ENCODE data around the gene PRH1.

PRH1 gene

GRCh38 chr12:10900972-10901371 is 16.9 kb upstream of the PRH1 start:
- H3K9me3 ChIP-seq (ENCODE audit: insufficient read depth, low read length) = no peaks in the 10 kb centered on the region
- no peak overlapping the region for H3K4me2 ChIP-seq (ENCODE audit: low read length)
- H3K27me3 ChIP-seq (ENCODE audit: low read depth, low read length) = no peaks in the 10 kb centered on the region
- H3K79me2 ChIP-seq (ENCODE audit: low read length) = no peaks in the 10 kb centered on the region
- no peak overlapping the region for H3K9ac ChIP-seq (ENCODE audit: low read length)
- H4K20me1 ChIP-seq (ENCODE audit: insufficient read depth, low read length) = no peaks in the 10 kb centered on the region
- no peak overlapping the region for H3K27ac ChIP-seq (ENCODE audit: low read length)
- H2AFZ ChIP-seq (ENCODE audit: low read depth, low read length) = no peak overlapping the region
- no peaks in the 10 kb centered on the region for H3K4me1 ChIP-seq (ENCODE audit: low read length)
- TF ChIP-seq EZH2phosphoT487 (IDR thresholded peaks at IDR 0.05; ENCODE audit: low read depth) = no peak
- TF ChIP-seq, protein P1, sequence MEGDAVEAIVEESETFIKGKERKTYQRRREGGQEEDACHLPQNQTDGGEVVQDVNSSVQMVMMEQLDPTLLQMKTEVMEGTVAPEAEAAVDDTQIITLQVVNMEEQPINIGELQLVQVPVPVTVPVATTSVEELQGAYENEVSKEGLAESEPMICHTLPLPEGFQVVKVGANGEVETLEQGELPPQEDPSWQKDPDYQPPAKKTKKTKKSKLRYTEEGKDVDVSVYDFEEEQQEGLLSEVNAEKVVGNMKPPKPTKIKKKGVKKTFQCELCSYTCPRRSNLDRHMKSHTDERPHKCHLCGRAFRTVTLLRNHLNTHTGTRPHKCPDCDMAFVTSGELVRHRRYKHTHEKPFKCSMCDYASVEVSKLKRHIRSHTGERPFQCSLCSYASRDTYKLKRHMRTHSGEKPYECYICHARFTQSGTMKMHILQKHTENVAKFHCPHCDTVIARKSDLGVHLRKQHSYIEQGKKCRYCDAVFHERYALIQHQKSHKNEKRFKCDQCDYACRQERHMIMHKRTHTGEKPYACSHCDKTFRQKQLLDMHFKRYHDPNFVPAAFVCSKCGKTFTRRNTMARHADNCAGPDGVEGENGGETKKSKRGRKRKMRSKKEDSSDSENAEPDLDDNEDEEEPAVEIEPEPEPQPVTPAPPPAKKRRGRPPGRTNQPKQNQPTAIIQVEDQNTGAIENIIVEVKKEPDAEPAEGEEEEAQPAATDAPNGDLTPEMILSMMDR (IDR thresholded peaks at IDR 0.05; ENCODE audit: low read depth, low read length) = no peak
- H3K4me3 ChIP-seq (ENCODE audit: low read length) = no peak overlapping the region
- peaks cover 3% of the 10 kb centered on the region for H3K36me3 ChIP-seq (replicated peaks; ENCODE audit: low read depth, low read length)

DNA sequence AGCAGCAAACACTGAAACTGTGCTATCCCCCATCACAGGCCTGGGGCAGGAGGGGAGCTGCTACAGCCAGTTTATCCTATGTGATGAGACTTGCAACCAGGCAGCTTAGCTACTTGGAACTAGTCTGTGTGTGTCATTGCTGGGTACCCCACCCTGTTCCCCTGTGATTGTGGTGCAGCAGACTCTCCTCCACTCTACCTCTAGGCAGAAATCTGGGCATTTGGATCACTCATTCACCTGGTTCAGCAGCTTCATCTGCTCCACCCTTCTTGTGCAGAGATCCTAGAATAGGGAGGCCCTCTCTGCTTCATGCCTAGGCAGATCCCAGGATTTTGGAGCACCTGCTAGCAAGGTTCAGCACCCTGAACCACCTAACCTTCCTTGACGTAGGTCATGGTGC is 16.5 kb upstream of the PRH1 start:
- Histone ChIP-seq H3K9me3 (ENCODE audit: insufficient read depth, low read length) (no peaks in the 10 kb centered on the region), H3K27ac (ENCODE audit: low read length) (no peak overlapping the region), H3K27me3 (ENCODE audit: low read depth, low read length) (no peaks in the 10 kb centered on the region), H4K20me1 (ENCODE audit: insufficient read depth, low read length) (no peaks in the 10 kb centered on the region), H3K4me2 (ENCODE audit: low read length) (no peak overlapping the region), H3K79me2 (ENCODE audit: low read length) (no peaks in the 10 kb centered on the region), H3K36me3 (replicated peaks; ENCODE audit: low read depth, low read length) (no peaks in the 10 kb centered on the region), H3K9ac (ENCODE audit: low read length) (no peak overlapping the region), H3K4me1 (ENCODE audit: low read length) (no peaks in the 10 kb centered on the region), H3K4me3 (ENCODE audit: low read length) (no peak overlapping the region), H2AFZ (ENCODE audit: low read depth, low read length) (no peak overlapping the region)
- TF ChIP-seq, protein P1 (IDR thresholded peaks at IDR 0.05; ENCODE audit: low read depth, low read length) = no peak
- no peak for TF ChIP-seq EZH2phosphoT487 (IDR thresholded peaks at IDR 0.05; ENCODE audit: low read depth)

DNA sequence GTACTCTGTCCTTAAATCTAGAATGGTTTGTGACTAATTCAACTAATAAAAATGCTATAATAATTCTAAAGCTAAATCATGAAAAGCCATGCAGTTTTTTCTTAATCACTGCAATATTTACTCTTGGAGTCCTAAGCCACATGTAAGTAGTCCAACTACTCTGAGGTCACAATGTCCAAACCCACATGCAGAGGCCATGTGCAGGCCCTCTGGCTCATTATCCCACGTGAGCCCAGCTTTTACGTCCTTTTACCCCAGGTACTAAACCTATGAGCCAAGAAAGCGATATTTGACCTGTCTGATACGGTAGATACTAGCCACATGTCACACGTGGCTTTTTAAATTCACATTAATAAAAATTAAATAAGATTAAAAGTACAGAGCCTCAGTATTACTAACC is 12.8 kb upstream of the PRH1 start:
- Histone ChIP-seq H3K9ac (ENCODE audit: low read length) (no peak overlapping the region), H3K9me3 (ENCODE audit: insufficient read depth, low read length) (no peaks in the 10 kb centered on the region), H3K36me3 (replicated peaks; ENCODE audit: low read depth, low read length) (peaks cover 3% of the 10 kb centered on the region), H3K79me2 (ENCODE audit: low read length) (no peaks in the 10 kb centered on the region), H2AFZ (ENCODE audit: low read depth, low read length) (no peak overlapping the region), H4K20me1 (ENCODE audit: insufficient read depth, low read length) (no peaks in the 10 kb centered on the region), H3K27ac (ENCODE audit: low read length) (no peak overlapping the region), H3K4me3 (ENCODE audit: low read length) (no peak overlapping the region), H3K4me1 (ENCODE audit: low read length) (no peaks in the 10 kb centered on the region), H3K4me2 (ENCODE audit: low read length) (no peak overlapping the region), H3K27me3 (ENCODE audit: low read depth, low read length) (no peaks in the 10 kb centered on the region)
- TF ChIP-seq, protein P1 (IDR thresholded peaks at IDR 0.05; ENCODE audit: low read depth, low read length) = no peak
- TF ChIP-seq EZH2phosphoT487 (IDR thresholded peaks at IDR 0.05; ENCODE audit: low read depth) = no peak

GRCh38 chr12:10891937-10892336 is 7.9 kb upstream of the PRH1 start:
- H3K4me3 ChIP-seq (ENCODE audit: low read length) = no peak overlapping the region
- H3K4me2 ChIP-seq (ENCODE audit: low read length) = no peak overlapping the region
- H3K27me3 ChIP-seq (ENCODE audit: low read depth, low read length) = no peaks in the 10 kb centered on the region
- H3K4me1 ChIP-seq (ENCODE audit: low read length) = no peaks in the 10 kb centered on the region
- H3K9ac ChIP-seq (ENCODE audit: low read length) = no peak overlapping the region
- no peaks in the 10 kb centered on the region for H4K20me1 ChIP-seq (ENCODE audit: insufficient read depth, low read length)
- H3K9me3 ChIP-seq (ENCODE audit: insufficient read depth, low read length) = no peaks in the 10 kb centered on the region
- H3K36me3 ChIP-seq (replicated peaks; ENCODE audit: low read depth, low read length) = peaks cover 3% of the 10 kb centered on the region
- no peaks in the 10 kb centered on the region for H3K79me2 ChIP-seq (ENCODE audit: low read length)
- no peak overlapping the region for H2AFZ ChIP-seq (ENCODE audit: low read depth, low read length)
- TF ChIP-seq EZH2phosphoT487 (IDR thresholded peaks at IDR 0.05; ENCODE audit: low read depth) = no peak
- TF ChIP-seq, protein P1 (IDR thresholded peaks at IDR 0.05; ENCODE audit: low read depth, low read length) = no peak
- no peak overlapping the region for H3K27ac ChIP-seq (ENCODE audit: low read length)

Measured in OCI-LY3 (cell line).